Type B pancreatic cell (in vitro differentiated cells): ENCODE measurements around the gene IQCF5. TPM values are rescaled to one million over a fixed set of nuclear protein-coding genes. Genes with fewer than 3 reads are reported as not detected.
A peak's percentile ranks its signal among the peaks of the same experiment; 100 is the strongest.

Experiments used
- DNase-seq: peaks from one replicate; pipeline ENCODE4 v3.0.0; 2021; ENCODE audit warnings: mixed read lengths; ENCODE audit not compliant: unreplicated experiment; ENCODE audit errors: extremely low spot score
- H3K27ac Mint-ChIP-seq: 2 replicates; pipeline ENCODE4 v1.8.0; 2021; ENCODE audit warnings: mild to moderate bottlenecking, mixed read lengths
- H3K27me3 Mint-ChIP-seq: 2 replicates; pipeline ENCODE4 v1.8.0; 2021; ENCODE audit warnings: mixed read lengths
- H3K36me3 Mint-ChIP-seq: 2 replicates; pipeline ENCODE4 v1.8.0; 2021; ENCODE audit warnings: mixed read lengths
- H3K4me1 Mint-ChIP-seq: one replicate; pipeline ENCODE4 v1.8.0; 2021; ENCODE audit warnings: mixed read lengths; ENCODE audit not compliant: unreplicated experiment
- H3K4me3 Mint-ChIP-seq: 2 replicates; pipeline ENCODE4 v1.8.0; 2021; ENCODE audit warnings: mild to moderate bottlenecking, mixed read lengths
- H3K9me3 Mint-ChIP-seq: 2 replicates; pipeline ENCODE4 v1.8.0; 2021; ENCODE audit warnings: mixed read lengths
- CTCF ChIP-seq: fragments of 200-600 bp; sonication (generic); conservative IDR thresholded peaks from 2 replicates; pipeline ENCODE4 v1.5.0; 2021; ENCODE audit warnings: antibody characterized with exemption, mild to moderate bottlenecking
- total RNA-seq: library from RNA; stranded (reverse); gene quantifications from 2 replicates; pipeline ENCODE4 v1.2.1, GENCODE V29; 2021; ENCODE audit warnings: low replicate concordance

The IQCF5 gene
- total RNA-seq, 1 donor from 2014 or later, result not detected

- Mint-ChIP-seq H3K36me3 (no peaks in the 10 kb centered on the region), H3K4me3 (no peak overlapping the region), H3K27ac (no peak overlapping the region), H3K9me3 (no peaks in the 10 kb centered on the region), H3K4me1 (no peaks in the 10 kb centered on the region), H3K27me3 (peaks cover 47% of the 10 kb centered on the region)
- no peak for TF ChIP-seq CTCF
- DNase-seq, result no peak
Measured at GRCh38 chr3:51897391-51897790, 22.0 kb upstream of the IQCF5 start.

- no peaks in the 10 kb centered on the region for H3K4me1 Mint-ChIP-seq
- no peaks in the 10 kb centered on the region for H3K9me3 Mint-ChIP-seq
- peaks cover 51% of the 10 kb centered on the region for H3K27me3 Mint-ChIP-seq
- no peak overlapping the region for H3K4me3 Mint-ChIP-seq
- no peak for TF ChIP-seq CTCF
- H3K36me3 Mint-ChIP-seq, result no peaks in the 10 kb centered on the region
- no peak for DNase-seq
- no peak overlapping the region for H3K27ac Mint-ChIP-seq
Measured at GRCh38 chr3:51896607-51897305, 21.4 kb upstream of the IQCF5 start.

GRCh38 chr3:51894939-51895338 is 19.5 kb upstream of the IQCF5 start:
- Mint-ChIP-seq H3K27me3 (peaks cover 37% of the 10 kb centered on the region), H3K27ac (no peak overlapping the region), H3K9me3 (no peaks in the 10 kb centered on the region), H3K36me3 (no peaks in the 10 kb centered on the region), H3K4me3 (no peak overlapping the region), H3K4me1 (no peaks in the 10 kb centered on the region)
- peak; percentile 56 for DNase-seq
- TF ChIP-seq CTCF, result no peak

GRCh38 chr3:51894391-51894790 is 19.0 kb upstream of the IQCF5 start:
- Mint-ChIP-seq H3K36me3 (no peaks in the 10 kb centered on the region), H3K4me3 (no peak overlapping the region), H3K9me3 (no peaks in the 10 kb centered on the region), H3K4me1 (no peaks in the 10 kb centered on the region), H3K27me3 (peaks cover 35% of the 10 kb centered on the region), H3K27ac (no peak overlapping the region)
- no peak for TF ChIP-seq CTCF
- no peak for DNase-seq

DNA sequence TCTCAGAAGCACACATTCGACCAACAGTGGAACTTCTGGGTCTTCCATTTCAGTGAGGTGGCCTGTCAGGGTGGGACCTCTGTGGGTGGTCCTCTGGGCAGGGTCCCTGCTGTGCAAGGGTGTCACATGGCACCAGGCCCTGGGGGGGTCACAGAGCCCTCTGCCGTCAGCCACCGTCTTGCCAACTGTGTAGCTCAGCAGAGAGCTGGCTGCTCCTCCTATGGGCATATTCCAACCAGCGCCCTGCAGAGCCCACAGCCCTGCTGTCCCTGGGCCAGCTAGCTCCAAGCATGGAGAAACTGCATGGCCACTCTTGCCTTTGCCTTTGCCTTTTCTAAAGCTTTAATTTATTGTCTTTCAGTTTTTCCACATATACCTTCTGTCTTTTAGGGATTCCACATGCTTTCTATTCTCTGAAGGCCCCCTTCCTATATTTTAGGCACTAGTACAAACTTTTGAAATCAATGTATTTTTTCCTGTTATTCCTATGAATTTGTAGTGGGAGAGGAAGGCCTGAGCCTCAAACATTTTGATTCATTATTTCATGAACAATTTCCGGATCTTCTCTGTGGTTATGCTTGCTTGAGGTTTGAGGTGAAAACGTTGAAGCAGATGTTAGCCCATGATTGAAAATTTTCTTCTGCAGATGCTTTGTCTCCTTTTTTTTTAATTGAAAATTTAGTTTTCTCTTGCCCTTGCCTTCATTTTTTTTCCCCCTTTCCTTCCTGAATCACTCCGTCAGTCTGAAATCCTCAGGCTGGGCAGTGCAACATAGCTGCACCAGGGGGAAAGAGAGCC is 16.0 kb upstream of the IQCF5 start:
- no peaks in the 10 kb centered on the region for H3K9me3 Mint-ChIP-seq
- no peaks in the 10 kb centered on the region for H3K36me3 Mint-ChIP-seq
- no peaks in the 10 kb centered on the region for H3K4me1 Mint-ChIP-seq
- no peak for TF ChIP-seq CTCF
- no peak overlapping the region for H3K4me3 Mint-ChIP-seq
- no peak for DNase-seq
- H3K27ac Mint-ChIP-seq, result no peak overlapping the region
- H3K27me3 Mint-ChIP-seq, result peaks cover 10% of the 10 kb centered on the region
